Sigmoid colon (tissue), 7 donors: ENCODE measurements around the gene CD101. TPM values are rescaled to one million over a fixed set of nuclear protein-coding genes. Genes with fewer than 3 reads are reported as not detected.

Experiments
- DNase-seq: peaks from one replicate; pipeline ENCODE4 v3.0.0-alpha.2; 2019
- H3K27ac ChIP-seq, 4 donors: fragments of 200-600 bp; sonication (generic); one replicate each; pipeline ENCODE4 v1.5.1; 2016 to 2019; ENCODE audit warnings: mild to moderate bottlenecking in 1 of 4
- H3K27me3 ChIP-seq, 3 donors: fragments of 200-600 bp; sonication (generic); one replicate each; pipeline ENCODE4 v1.5.1; 2019; ENCODE audit warnings: mild to moderate bottlenecking in 1 of 3
- H3K36me3 ChIP-seq, 4 donors: fragments of 200-600 bp; sonication (generic); one replicate each; pipeline ENCODE4 v1.5.1; 2016 to 2019
- H3K4me1 ChIP-seq, 4 donors: fragments of 200-600 bp; sonication (generic); one replicate each; pipeline ENCODE4 v1.5.1; 2017 to 2019
- H3K4me3 ChIP-seq, 4 donors: fragments of 200-600 bp; sonication (generic); one replicate each; pipeline ENCODE4 v1.5.1; 2017 to 2019; ENCODE audit warnings: mild to moderate bottlenecking in 2 of 4, moderate library complexity in 1 of 4
- H3K9me3 ChIP-seq, 4 donors: fragments of 200-600 bp in 3 of 4; sonication (generic) in 3 of 4; one replicate each; pipeline versions ENCODE4 v1.5.1 to v1.6.1; 2013 to 2019
- CTCF ChIP-seq, 4 experiments: fragments of 450-650 bp in 3 of 4; fragments of 200-600 bp in 1 of 4; IDR thresholded peaks; one replicate each; pipeline ENCODE4 v1.5.1; 2016 to 2019; ENCODE audit warnings: antibody characterized with exemption in 4 of 4, mild to moderate bottlenecking in 3 of 4, moderate library complexity in 2 of 4
- EP300 ChIP-seq, 4 donors: sonication (generic); formaldehyde crosslinking; IDR thresholded peaks; one replicate each; pipeline ENCODE4 v1.6.1; 2017; ENCODE audit warnings: antibody characterized with exemption in 4 of 4
- POLR2A ChIP-seq, 2 donors: fragments of 450-650 bp; IDR thresholded peaks; one replicate each; pipeline ENCODE4 v1.6.1; 2016; ENCODE audit warnings: antibody characterized with exemption in 2 of 2, mild to moderate bottlenecking in 2 of 2, moderate library complexity in 2 of 2
- POLR2AphosphoS5 ChIP-seq, 4 donors: sonication (generic); formaldehyde crosslinking; IDR thresholded peaks; one replicate each; pipeline ENCODE4 v1.6.1; 2017; ENCODE audit warnings: antibody characterized with exemption in 4 of 4
- WGBS, 2 donors: extraction: QIAGEN DNeasy Blood & Tissue Kit; methylation state at CpG; one replicate each; pipeline ENCODE4 v1.1.7; 2013; 5-methylcytosine and 5-hydroxymethylcytosine counted together
- intact Hi-C: fragments of 100-400 bp; cut with DNase I; formaldehyde crosslinking; loops from one replicate; pipeline ENCODE4 v1.15.1; 2023
- polyA plus RNA-seq, 3 donors: library from polyadenylated mRNA; stranded (reverse); fragments of 200-250 nt; gene quantifications; one replicate each; pipeline ENCODE4 v1.2.3, GENCODE V29; 2013
- total RNA-seq, 4 donors: library from RNA; depleted of rRNA; stranded (reverse); fragments of >200 nt; gene quantifications; one replicate each; pipeline ENCODE4 v1.1.0, GENCODE V29; 2016
- donor health status: healthy with polysubstance abuse.
- donor health status: Bipolar disorder and iron deficiency.
- donor health status: healthy.

CD101 gene
- total and polyA plus RNA-seq, 7 donors = 0.60 to 1.7 (median 1.1) TPM

- Histone ChIP-seq H3K4me3 (no peak overlapping the region), H3K9me3 (no peaks in the 10 kb centered on the region), H3K27me3 (no peaks in the 10 kb centered on the region), H3K4me1 (no peaks in the 10 kb centered on the region), H3K36me3 (peaks cover 0 to 4% (median 0%) of the 10 kb centered on the region in 4 donors), H3K27ac (no peak overlapping the region)
- intact Hi-C loops = no loop called here
- no peak for DNase-seq
- TF ChIP-seq POLR2A (IDR thresholded peaks at IDR 0.05) (no peak), EP300 (IDR thresholded peaks at IDR 0.05) (no peak), CTCF (IDR thresholded peaks at IDR 0.05) (no peak), POLR2AphosphoS5 (IDR thresholded peaks at IDR 0.05) (no peak)
- WGBS, 2 donors = 79 to 91% methylated on average over 11 of the region's 11 CpGs
These were observed 31.4 kb downstream of the CD101 start for GRCh38 chr1:117032681-117033539.

GRCh38 chr1:117033772-117034171 is 32.2 kb downstream of the CD101 start:
- intact Hi-C loops = no loop called here
- H3K27ac ChIP-seq = no peak overlapping the region
- no peak overlapping the region for H3K4me3 ChIP-seq
- no peak for DNase-seq
- H3K27me3 ChIP-seq = no peaks in the 10 kb centered on the region
- H3K36me3 ChIP-seq = peaks cover 0 to 4% (median 0%) of the 10 kb centered on the region in 4 donors
- TF ChIP-seq POLR2AphosphoS5 (IDR thresholded peaks at IDR 0.05) = no peak
- TF ChIP-seq POLR2A (IDR thresholded peaks at IDR 0.05) = no peak
- TF ChIP-seq EP300 (IDR thresholded peaks at IDR 0.05) = no peak
- no peak for TF ChIP-seq CTCF (IDR thresholded peaks at IDR 0.05)
- WGBS, 2 donors = 84 to 92% methylated on average over 7 of the region's 7 CpGs
- H3K9me3 ChIP-seq = no peaks in the 10 kb centered on the region
- H3K4me1 ChIP-seq = no peaks in the 10 kb centered on the region

- WGBS, 2 donors = 92% methylated on average over 7 of the region's 7 CpGs
- Histone ChIP-seq H3K4me1 (no peaks in the 10 kb centered on the region), H3K9me3 (no peaks in the 10 kb centered on the region), H3K4me3 (no peak overlapping the region), H3K27ac (no peak overlapping the region), H3K36me3 (peaks cover 0 to 4% (median 0%) of the 10 kb centered on the region in 4 donors), H3K27me3 (no peaks in the 10 kb centered on the region)
- DNase-seq = no peak
- intact Hi-C loops = no loop called here
- TF ChIP-seq EP300 (IDR thresholded peaks at IDR 0.05) (no peak), POLR2AphosphoS5 (IDR thresholded peaks at IDR 0.05) (no peak), CTCF (IDR thresholded peaks at IDR 0.05) (no peak), POLR2A (IDR thresholded peaks at IDR 0.05) (no peak)
These were observed 33.3 kb downstream of the CD101 start for GRCh38 chr1:117034791-117035290.

GRCh38 chr1:117036018-117036461 is 34.5 kb downstream of the CD101 start:
- Histone ChIP-seq H3K9me3 (no peaks in the 10 kb centered on the region), H3K4me3 (no peak overlapping the region), H3K27ac (no peak overlapping the region), H3K27me3 (no peaks in the 10 kb centered on the region), H3K36me3 (peaks cover 0 to 4% (median 0%) of the 10 kb centered on the region in 4 donors), H3K4me1 (no peaks in the 10 kb centered on the region)
- TF ChIP-seq CTCF (IDR thresholded peaks at IDR 0.05) = no peak
- no peak for TF ChIP-seq POLR2A (IDR thresholded peaks at IDR 0.05)
- TF ChIP-seq POLR2AphosphoS5 (IDR thresholded peaks at IDR 0.05) = no peak
- TF ChIP-seq EP300 (IDR thresholded peaks at IDR 0.05) = no peak
- DNase-seq = no peak
- WGBS, 2 donors = 75 to 81% methylated on average over 6 of the region's 6 CpGs
- intact Hi-C loops = no loop called here
